Measurements from ENCODE around the gene GNPAT.

The GNPAT gene

DNA sequence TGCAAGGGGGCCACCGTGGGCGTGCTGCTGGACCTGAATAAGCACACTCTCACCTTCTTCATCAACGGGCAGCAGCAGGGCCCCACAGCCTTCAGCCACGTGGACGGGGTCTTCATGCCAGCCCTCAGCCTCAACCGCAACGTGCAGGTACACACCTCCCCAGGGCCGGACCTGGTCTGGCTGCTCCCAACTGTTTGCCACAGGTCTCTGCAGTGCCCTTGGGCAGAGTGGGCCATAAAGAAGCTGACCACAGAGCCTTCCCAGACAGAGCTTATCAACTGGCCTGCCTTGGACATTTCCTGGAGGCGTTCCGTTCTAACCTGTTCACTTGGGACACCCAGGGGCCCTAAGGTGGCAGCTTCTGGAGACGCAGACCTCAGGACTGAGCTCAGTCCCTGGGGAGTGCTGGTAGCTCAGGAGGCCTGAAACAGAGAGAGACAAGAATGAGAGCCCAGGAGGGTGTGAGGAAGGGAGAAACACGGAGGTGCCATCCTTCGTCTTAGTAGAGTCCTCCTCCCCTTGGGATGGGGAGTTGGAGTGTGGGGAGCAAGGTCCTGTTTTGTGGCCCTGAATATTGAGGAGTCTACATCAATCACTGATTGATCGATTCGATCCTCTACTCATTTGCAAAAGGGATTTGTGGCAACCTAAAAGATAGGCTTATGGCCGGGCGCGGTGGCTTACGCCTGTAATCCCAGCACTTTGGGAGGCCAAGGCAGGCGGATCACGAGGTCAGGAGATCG lies 27.0 kb upstream of the GNPAT start:
- no peak for DNase-seq

DNA sequence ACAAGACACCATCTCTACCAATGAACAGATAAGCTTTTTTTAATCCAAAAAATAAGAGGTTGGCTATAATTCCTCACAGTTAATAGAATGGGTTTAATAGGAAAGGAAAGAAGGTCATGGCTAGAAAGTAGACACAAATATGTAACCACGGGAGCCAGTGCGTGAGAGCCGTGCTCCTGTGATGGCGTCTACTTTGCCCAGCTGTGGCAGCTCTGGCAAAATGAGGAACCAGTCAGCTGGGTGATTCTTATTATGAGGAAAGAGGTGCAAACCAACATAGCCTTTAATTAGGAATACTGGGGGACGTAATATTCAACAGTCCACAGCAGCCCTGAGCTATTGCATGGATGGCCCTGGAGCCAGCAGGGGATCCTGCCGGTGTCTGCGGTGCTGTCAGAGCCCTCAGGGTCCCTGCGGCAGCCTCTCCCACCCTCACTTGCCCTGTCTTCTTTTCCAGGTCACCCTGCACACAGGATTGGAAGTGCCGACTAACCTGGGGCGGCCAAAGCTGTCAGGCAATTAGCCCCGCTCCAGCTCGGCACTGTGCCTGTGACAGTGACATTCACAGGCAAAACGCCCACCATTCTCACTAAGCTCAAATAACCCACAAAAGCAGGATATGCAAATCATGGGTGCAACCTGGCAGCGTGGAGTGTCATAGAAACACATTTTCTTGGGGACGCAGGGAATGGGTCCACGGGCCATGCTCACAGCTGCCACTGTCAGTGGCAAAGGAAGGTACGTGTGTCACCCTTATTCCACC lies 25.9 kb upstream of the GNPAT start:
- no peak for DNase-seq

DNA sequence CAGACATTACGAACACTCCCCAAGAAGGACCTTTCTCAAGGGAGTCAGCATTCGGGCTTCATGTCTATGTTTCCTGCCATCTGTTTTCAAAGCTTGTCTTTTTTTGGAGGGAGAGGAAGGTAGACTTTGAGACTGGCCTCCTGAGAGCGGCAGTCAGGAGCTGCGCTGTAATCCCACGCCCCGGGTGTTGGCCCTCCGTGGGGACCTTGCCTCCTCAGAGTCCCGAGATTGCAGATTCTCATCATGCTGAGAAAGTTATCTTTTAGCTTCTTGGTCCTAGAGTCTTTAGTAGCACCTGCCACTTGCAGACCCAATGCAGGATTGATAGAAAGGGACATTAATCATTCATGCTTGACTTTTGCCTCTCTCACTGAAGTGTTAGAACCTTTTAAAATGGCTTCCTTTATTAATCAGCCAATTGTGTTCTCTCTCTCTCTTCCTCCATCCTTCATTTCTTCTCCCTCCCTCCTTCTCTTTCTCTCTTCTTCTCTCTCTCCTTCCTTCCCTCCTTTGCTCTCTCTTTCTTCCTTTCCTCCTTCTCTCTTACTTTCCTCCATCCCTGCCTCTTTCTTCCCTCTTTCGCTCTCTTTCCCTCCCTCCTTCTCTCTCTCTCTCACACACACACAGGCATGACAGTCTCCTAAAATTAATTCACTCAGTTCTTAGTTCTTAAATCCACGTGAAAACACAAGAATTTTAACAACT lies 25.2 kb upstream of the GNPAT start:
- no peak for DNase-seq

DNA sequence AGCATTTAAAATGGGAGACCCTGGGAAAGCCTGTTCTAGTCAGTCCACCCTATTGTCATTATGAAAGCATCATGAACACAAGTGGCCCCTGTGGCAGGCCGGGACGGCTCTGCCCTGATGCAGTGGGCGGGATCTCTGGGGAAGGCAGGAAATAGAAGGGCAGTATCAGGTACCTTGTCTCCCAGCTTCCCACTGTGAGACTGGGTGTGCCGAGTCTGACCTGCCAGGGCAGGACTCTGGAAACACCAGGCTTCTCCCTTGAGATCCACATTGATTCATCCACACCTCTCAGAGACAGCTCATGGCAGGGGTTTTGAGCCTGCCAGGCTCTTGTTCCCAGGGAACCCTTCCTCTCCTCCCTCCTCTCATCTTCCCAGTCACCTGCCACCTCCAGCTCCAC lies 24.5 kb upstream of the GNPAT start:
- DNase-seq, result no peak

DNA sequence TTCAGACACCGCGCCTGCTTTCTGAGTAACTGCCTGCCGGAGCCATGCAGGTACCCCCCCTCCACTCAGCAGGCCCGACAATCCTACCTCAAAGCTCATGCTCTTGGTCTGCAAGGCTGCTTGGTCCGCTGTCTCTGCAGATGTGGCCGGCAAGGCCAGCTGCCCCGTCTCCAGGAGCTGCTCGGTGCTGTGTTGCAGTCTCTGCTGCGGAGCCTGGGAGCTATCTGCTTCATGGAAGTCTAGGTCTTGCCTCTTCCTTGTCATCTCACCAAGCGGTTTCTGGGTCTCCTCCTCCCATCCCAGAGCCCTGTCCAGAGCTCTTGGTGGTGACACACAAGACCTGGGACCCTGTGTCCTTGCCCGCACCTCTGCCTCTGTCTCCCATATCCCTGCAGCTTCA lies 24.0 kb upstream of the GNPAT start:
- no peak for DNase-seq

DNA sequence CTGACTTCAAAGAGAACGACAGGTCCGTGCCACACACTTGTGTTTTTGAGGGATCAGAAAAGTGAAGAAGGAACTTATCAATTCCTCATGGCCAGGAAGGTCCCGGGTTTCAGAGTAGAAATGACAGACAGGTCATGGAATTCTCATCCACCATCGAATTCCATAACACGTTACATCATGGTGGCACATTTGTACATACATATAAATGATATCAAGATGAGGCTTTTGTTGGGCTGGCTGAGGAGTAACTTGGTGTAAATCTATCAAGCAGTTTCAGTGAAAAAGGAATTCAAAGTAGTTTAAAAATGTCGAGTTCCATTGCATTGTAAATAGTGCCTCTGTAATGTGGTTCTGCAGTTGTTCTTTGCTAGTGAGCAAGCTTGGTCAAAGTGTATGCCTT lies 22.9 kb upstream of the GNPAT start:
- no peak for DNase-seq

DNA sequence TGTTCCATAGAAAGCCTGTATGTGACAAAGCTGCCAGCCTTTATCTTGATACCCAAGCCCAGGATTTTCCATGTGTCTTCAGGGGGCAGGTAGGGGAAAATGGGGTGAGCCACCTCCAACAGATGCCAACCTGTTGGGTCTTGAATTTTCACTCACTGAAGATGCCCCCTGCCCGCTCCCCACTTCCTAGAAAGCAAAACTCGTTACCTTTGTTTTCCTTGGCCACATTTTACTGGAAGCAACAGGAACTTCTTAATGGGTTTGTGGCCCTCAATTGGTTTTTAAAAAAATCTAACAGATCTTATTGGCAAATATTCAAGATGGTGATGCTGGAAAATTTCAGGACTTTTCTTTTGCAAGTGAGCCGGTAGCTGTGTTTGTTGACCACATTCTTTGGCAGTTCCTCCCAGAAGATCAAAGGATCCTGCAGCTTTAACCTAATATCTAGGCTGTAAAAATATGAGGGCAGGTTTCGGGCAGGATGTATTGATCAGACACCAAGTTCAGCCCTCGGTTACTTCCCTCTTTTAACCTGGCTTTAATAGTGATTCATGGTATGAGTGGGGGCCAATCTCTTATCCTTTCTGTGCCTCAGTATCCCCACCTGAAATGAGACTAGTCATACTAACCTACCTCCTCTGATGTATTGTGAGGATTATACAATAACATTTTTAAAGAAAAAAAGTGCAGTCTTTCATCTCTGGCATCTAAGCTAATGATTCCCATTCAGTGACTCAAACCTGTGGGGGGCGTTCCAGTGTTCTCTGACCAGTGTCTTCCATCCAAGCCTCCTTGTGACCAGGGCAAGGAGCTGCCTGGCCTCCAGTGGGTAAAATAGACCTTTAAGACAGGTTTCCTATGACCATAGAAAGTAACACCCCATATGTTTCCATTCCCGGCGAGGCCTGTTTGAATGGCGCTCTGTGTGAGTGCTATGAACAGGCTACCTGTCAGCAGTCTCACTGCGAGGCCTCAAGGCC lies 21.3 kb upstream of the GNPAT start:
- no peak for DNase-seq

DNA sequence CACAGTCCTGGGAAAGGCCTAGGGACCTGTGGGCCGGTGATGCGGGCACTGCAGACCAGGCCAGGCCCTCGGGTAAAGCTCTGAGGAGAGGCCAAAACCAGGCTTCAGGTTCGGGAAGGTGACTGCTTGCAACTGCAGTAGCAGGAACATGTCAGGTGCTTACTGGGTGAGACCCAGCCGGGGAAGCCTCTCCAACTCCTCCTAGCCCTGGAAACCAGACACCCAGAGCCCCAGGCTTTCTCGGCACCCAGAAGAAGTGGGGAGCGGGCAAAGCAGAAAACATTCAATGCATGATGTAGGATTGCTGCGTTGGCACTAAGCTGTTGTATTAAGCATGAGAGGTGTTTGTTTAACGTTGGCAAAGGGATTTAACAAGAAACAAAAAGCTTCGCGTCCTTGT lies 20.2 kb upstream of the GNPAT start:
- DNase-seq, result no peak

DNA sequence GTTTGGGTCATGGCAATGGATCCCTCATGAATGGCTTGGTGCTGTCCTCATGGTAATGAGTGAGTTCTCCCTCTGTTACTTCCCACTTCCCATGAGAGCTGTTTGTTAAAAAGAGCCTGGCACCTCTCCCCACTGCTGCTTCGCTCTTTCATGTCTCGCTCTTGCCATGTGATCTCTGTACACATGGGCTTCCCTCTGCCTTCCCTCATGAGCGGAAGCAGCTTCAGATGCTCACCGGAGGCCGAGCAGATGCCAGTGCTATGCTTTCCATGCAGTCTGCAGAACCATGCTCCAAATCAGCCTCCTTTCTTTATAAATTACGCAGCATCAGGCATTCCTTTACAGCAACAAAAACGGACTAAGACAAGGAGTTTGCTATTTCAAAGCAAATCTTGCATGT lies 14.9 kb upstream of the GNPAT start:
- DNase-seq, result no peak

DNA sequence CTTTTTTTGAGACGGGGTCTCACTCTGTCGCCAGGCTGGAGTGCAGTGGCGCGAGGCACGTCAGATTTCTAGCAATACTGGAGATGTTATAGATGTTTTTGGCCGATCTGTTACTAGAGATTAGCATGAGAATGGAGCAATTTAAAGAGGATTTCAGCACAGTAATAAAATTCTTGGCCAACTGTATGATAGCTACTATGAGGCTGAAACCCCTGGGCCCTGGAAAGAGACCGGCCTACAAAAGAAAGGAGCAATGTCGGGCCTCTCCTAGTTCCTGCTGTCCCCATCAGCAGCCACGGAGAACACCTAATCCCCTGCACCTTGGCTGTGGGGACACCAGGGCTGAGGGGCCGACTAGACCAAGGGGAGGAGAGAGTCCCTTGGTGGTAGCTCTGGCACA lies 9.5 kb upstream of the GNPAT start:
- no peak for DNase-seq

DNA sequence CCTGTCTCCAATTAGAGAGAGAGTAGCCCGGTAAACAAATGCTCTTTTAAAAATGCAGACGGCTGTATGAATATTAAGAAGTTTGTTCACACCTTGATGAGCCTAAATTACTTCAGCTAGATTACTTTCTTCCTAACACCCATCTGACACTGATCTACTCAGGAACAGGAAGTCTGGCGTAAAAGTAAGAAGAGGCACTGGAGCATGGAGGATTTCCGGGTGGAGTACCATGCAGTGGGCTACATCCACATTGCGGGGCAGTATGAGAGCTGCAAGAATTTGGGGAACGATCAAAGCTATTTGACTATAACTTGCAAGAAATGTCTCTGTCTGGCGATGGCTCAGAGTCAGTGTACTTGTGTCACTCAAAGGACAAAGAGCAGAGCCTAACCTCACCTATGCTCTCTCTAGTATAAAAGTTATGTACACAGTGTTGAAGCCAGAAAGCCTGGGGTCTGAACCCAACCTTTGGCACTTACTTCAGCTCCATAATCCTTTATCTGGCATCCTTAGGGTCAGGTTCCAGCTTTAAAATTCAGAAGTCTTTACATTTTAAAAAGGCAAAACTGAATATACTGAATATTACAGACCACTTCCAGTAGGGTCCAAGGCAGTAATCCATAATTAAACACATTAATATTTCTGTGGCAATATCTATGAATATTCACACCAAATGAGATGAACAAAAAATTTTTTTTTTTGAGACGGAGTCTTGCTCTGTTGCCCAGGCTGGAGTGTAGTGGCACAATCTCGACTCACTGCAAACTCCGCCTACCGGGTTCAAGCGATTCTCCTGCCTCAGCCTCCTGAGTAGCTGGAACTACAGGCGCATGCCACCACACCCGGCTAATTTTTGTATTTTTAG lies 7.9 kb upstream of the GNPAT start:
- no peak for DNase-seq

DNA sequence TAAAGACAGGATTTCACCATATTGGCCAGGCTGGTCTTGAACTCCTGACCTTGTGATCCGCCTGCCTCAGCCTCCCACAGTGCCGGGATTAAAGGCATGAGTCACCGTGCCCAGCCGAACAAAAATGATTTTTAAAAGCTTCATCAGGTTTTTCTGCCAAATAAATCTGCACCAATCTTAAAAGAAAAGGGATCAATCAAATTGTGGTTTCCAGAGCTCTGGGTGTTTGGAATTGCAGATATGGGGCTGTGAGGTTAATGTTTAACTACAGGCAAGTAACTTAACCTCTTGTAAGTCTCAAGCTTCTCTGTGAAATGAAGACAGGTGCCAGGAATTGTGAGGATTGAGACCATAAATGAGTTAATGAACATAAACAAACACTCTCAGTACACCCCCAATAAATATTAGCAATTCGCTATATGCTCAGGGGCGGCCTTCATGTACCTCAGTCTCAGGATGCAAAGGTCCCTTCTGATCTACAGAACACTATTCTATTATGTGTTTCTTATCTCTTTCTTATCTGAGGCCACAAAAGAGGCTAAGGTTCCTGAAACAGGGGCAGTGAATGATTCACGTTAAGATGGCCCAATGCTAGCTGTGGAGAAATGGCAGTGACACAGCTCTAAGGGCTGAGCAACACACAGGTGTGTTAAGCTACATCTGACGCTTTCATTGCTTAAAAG lies 7.1 kb upstream of the GNPAT start:
- DNase-seq, result no peak

DNA sequence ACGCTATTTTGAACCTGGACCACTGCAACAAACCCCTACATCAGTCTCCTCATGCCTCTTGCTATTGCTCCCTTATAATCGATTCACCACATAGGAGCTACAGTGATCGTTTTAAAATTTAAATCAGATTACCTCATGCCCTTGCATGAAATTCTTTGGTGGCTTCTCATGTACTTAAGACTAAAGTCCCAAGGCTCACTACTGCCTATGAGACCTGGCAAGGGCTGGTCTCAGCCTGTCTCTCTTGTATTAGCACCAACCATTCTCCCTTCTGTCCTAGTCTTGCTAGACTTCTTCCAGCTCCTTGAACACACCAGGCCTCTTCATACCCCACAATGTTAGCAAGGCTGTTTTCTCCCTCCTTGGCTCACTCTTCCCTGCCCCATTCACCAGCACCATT lies 6.5 kb upstream of the GNPAT start:
- DNase-seq, result no peak

DNA sequence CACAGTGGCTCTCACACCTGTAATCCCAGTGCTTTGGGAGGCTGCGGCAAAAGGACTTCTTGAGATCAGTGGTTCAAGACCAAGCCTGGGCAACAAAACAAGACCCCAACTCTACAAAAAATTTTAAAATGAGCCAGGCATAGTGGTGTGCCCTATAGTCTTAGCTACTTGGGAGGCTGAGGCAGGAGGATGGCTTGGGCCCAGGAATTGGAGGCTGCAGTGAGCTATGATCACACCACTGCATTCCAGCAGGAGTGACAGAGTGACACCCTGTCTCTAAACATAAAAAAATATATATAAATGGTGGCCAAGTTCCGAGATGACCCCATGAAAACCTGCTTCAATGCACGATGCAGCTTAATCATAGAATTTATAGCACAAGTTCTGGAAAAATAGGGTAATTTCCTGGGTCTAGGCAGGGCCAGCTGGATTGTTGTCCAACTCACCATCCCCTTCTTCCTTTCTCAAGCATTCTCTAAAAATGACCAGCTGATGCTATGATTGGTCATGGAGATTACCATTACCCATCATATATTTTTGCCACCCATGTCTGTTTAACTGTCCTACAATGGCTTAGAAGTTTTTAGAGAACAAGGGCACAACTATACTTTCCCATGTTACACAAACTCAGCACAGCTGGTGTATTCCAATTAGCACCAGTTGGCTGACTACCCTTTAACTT lies 5.3 kb upstream of the GNPAT start:
- no peak for DNase-seq

DNA sequence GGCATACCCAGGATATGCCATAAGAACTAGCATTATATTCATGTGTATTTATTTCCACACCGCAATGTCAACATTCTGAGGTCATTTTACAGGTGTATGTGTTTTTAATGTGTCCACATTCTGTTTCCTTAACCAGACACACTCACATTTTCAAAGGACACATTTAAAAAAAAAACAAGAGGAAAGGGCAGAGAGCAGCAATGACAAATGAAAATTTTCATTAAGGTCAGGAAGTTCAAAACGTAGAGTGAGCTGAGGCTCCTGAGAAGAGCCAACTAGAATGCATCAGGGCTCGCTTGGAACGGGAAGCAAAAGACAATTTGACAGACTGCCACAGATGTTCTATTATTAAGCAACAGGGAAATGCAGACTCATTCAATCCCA lies 4.8 kb upstream of the GNPAT start:
- DNase-seq, result no peak

DNA sequence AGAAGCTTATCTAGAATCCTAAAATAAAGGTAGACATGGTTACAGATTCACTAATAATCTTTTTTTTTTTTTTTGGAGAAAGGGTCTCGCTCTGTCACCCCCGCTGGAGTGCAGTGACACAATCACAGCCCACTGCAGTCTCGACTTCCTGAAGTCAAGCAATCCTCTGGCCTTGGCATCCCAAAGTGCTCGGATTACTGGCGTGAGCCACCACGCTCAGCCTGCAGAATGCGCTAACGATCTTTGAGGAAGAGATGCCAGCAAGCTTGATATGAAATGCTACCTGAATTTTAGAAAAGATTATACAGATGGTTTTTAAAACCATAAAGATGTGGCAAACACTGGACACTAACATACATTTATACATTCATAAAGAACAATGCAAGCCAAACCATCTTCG lies 4.1 kb upstream of the GNPAT start:
- DNase-seq, result no peak

DNA sequence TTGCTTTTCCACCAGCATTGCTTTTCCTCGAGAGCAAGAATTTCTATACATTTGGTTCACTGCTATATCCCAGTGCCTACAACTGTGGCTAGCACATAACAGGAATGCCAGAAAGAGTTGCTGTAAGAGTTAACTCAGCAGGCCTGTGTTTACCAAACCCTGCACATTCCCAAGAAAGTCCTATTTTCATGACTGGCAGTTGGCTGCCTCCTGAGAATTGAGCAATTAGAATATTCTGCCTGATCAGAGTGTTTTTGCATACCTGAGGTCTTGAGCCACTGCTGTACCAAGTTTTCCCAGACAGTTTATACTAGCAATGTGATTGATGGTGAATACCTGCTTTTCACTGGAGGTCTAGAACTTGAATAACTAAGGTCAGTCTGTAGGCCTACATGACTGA lies 2.7 kb upstream of the GNPAT start:
- no peak for DNase-seq

DNA sequence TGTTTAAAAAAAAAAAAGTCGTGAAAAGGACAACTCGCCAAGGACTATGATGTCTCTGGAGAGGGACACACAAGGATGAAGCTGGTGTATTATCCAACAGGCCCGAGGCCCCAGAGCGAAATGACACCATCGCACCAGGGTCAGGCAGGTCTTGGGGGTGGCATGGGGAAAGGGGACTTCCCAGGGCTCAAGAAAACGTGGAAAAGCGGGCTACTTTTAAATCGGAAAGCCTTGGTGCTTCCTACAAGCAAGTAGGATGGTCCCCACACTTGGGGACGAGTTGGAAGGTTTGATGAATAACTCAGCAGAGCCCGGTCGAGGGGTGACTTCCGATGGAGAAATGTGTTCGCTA lies 505 bp upstream of the GNPAT start:
- DNase-seq, result no peak

DNA sequence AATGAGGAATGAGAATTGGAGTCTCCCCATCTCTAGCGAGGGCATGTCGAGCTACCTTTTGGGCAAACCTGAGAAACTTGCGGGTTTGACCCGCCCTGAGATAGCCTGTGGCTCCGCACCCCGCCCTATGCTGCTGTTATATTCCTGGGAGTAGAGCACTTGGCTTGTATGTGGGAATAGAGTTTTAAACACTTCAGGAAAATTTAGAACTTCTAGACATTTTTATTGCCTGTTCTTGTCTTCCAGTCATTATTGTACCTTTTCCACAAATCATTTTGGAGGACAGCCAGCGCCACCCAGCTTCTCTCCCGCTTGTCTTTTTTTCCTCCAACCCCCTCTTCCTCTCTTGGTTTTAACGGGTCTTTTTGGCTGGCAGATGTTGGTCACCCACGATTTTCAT lies 738 bp downstream of the GNPAT start:
- DNase-seq, result no peak

DNA sequence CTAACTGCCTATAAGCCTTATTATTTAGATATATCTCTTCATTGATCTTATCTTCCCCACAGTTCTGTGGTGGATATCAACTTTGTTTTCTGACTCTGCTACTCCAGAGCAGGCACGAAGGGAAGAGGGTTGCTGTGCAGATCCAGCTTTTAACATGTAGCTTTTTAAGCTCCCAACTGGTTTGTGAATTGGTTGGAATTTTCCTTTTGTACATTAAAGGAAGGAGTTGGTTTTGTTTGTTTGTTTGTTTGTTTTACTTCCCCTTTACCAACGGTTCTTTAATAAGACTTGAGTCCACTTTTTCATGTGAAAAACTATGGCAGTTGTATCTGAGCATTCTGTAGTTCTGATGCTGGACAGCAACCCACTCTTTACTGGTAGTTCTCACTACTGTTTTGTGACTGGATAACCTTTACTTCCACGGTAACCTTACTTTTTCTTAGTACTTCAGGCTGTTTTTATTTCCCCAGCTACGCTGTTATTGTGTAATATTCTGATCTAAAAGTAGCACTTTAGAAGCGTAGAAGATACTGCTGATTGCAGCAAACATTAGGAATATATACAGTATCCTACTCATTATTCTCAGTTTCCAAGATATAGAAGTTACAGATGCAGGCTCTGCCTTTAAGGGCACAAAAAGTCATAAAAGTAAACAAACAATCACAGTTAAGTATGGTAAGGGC lies 1.6 kb downstream of the GNPAT start:
- DNase-seq, result no peak
